ENCODE results near the gene ZNF792.
"Not testable (repeated sequence)": the region's sequence is repeated elsewhere in the genome, so short reads cannot be mapped to it uniquely, and the experiment has no call there.

ZNF792 gene

GRCh38 chr19:34998777-34999497 is 34.9 kb upstream of the ZNF792 start:
- no peak for DNase-seq

DNA sequence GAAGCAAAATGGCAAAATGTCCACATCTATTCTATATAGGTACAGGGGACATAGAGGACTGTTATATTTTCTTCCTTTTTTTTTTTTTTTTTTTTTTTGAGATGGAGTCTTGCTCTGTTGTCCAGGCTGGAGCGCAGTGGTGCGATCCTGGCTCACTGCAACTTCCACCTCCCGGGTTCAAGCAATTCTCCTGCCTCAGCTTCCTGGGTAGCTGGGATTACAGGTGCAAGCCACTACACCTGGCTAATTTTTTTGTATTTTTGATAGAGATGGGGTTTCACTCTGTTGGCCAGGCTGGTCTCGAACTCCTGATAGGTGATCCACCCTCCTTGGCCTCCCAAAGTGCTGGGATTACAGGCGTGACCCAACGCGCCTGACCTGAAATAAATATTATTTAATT is 34.2 kb upstream of the ZNF792 start:
- DNase-seq = not testable (repeated sequence)

GRCh38 chr19:34997071-34997617 is 33.1 kb upstream of the ZNF792 start:
- no peak for DNase-seq

- DNase-seq = no peak
Observed at GRCh38 chr19:34995551-34995950, 31.5 kb upstream of the ZNF792 start.

GRCh38 chr19:34994643-34995541 is 30.9 kb upstream of the ZNF792 start:
- no peak for DNase-seq

GRCh38 chr19:34994286-34994642 is 30.2 kb upstream of the ZNF792 start:
- DNase-seq = no peak

DNA sequence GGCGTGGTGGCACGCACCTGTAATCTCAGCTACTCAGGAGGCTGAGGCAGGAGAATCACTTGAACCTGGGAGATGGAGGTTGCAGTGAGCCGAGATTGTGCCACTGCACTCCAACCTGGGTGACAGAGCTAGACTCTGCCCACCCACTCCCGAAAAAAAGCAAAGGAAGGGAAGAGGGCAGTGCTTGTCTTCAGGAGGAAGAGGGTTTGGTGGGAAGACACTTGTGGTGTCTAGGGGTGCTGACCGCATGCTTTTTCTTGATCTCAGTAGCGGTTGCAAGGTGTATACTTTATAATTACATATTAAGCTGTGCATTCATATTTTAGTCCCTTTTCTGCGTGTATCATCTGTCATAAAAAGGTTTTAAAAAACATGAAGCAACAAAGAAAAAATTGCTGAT is 28.6 kb upstream of the ZNF792 start:
- not testable (repeated sequence) for DNase-seq

DNA sequence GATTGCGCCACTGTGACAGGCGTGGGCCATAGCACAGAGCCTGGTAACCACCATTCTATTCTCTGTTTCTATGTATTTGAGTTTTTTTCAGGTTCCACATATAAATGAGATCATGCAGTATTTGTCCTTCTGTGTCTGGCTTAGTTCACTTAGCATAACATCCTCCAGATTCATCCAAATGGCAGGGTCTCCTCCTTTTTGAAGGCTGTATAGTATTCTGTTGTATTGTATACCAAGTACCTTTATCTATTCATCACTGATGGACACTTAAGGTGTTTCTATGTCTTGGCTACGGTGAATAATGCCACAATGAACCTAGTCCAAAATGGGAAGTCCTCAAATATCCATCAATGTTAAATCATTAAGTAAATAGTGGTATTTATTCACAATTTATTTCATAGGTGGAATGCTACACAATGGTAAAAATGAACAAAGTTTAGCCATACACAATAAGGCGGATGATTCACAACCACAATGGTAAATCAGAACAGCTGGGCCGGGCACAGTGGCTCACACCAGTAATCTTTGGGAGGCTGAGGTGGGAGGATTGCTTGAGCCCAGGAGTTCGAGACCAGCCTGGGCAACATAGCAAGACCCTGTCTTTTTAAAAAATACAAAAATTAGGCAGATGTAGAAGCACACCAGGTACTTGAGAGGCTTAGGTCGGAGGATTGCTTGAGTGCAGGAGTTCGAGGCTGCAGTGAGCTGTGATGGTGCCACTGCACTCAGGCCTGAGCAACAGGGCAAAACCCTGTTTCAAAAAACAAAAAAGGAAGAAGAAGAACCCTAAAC is 27.7 kb upstream of the ZNF792 start:
- no peak for DNase-seq

DNA sequence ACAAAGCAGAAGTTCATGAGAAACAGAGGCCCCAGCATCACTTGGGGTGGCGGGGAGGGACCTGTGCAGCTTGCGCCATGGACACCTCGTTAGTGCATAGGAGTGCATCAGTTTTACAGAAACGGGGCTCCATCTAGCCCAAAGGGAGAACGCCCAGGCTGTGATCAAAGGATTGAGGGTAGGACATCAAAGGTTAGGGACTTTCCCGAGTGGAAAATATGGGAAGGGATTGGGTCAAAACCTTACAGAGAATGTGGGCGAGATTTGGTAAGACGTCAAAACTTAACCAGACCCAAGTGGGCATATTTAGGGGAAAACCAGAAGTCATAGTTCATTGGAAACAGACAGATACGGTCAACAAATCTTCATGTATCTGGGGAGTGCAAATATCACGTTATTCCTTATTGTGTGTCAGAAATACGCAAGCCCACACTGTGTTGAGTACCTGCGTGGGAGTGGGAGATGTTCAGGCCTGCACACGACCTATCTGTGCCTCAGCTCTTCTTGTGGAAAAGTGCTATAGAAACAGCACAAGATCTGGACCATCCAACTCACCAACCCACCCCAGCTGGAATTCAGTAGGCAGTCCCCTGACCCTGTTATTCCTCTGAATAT is 26.7 kb upstream of the ZNF792 start:
- no peak for DNase-seq

DNA sequence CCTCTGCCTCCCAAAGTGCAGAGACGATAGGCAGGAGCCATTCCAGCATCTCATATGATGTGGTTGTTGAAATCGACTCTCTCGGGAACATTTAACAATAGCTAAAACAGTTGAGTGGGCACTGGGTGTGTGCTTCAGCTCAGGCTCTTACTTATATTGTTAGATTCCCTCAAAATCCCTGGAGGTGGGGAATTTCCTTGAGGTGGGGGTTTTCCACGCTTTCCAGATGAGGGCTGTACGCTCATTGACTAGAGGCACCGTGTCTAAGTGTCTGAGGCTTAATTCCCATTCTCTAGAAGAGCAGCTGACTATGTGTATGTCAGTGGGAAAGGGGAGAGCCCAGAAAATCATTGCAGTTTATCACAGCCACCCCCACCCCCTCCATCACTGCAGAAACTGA is 25.3 kb upstream of the ZNF792 start:
- no peak for DNase-seq

- no peak for DNase-seq
Observed at GRCh38 chr19:34988119-34988518, 24.1 kb upstream of the ZNF792 start.

- peak; percentile 43 for DNase-seq
Observed at GRCh38 chr19:34985249-34986022, 21.4 kb upstream of the ZNF792 start.

- DNase-seq = no peak
Observed at GRCh38 chr19:34984287-34984686, 20.3 kb upstream of the ZNF792 start.

DNA sequence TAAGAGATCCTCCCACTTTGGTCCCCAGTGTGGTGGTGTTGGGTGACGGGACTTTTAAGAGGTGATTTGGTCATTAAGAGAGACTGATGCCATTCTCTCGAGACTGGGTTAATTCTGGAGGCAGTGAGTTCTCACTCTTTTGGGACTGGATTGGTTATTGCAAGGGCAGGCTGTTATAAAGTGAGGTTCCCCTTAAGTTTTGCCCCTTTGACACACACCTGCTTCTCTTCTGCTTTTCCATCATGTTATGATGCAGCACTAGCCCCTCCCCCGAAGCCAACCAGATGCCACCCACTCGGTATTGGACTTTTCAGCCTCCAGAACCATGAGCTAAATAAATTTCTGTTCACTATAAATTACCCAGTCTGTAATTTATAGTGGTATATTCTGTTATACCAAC is 19.8 kb upstream of the ZNF792 start:
- DNase-seq = no peak

DNA sequence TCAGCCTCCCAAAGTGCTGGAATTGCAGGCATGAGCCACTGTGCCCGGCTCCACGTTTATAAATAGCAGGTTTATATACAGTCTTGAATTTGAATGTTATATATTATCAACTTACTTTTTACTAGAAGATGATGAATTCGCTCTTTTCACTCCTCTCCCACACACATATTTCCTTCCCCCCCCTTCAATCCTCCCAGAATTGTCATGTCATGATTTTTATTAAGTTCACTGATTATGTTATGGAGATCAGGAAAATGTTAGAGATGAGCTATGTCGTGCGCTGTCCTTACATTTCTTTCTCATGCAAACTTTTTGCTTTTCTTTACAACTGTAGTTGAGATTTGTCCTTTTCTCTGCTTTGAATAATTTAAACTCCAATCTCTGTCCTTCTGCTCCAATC is 18.2 kb upstream of the ZNF792 start:
- no peak for DNase-seq

DNA sequence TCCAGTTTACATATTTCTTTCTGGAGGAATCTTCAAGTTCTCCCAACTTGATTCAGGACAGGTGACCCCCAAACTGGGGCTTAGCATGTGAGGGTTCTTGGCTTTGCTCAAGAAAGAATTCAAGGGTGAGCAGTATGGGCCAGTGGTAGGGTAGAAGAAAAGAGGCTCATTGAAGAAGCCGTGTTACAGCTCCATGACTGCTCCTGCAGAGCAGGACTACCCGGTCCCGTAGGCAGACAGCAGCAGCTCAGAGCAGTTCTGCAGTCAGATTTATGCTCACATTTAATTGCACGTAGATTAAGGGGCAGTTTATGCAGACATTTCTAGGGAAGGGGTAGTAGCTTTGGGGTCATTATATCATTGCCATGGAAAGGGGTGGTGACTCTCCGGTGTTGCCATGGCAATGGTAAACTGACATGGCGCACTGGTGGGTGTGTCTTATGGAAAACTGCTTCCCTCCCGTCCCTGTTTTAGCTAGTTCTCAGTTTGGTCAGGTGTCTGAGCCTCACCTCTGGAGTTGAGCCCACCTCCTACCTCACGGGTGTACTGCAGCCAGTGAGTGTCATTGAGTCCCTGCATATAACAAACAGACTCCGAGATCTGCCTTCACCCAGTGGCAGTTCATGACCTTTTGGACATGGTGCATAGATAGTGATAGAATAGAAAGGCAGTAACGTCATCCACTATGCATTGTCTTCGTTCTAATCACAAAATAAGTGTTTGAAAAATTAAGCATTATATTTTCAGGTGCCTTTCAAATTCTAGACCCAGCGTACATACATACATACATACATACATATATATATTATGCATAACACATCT is 16.0 kb upstream of the ZNF792 start:
- no peak for DNase-seq

- DNase-seq = no peak
Observed at GRCh38 chr19:34976611-34977010, 12.6 kb upstream of the ZNF792 start.

DNA sequence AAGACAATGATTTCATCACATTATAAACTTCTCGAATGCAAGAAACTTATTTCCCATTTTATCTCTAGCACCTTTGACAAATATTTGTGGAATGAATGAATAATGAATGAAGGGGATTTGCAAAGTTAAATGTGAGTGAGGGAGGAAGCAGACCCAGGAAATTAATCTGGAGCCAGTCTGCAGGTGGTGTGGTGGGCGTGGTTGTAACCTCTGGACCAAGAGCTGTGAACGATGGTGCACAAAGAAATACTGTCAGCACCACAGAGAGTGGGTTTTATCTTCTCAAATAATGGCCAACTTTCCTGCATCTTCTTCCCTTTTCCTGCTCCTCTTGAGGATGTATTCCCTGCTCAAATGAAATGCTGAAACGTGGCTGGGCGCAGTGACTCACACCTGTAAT is 11.0 kb upstream of the ZNF792 start:
- DNase-seq = no peak

DNA sequence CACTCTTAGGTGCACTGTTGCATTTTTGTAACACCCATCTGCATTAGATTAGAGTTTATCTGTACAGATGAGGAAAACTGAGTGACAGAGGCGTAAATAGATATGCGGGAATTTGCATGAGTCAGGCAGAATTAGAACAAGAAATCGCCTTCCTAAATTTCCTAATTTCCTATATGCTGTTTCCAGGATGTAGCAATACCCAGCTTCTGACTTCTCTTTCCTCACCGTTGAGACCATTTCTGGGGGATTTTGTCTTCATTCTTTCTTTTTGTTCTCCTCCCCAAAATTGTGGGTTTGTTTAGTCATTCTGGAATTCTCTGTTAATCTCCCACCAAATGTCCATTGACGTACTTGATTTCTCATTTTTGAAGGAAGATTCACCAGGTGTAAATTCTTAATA is 10.6 kb upstream of the ZNF792 start:
- no peak for DNase-seq

DNA sequence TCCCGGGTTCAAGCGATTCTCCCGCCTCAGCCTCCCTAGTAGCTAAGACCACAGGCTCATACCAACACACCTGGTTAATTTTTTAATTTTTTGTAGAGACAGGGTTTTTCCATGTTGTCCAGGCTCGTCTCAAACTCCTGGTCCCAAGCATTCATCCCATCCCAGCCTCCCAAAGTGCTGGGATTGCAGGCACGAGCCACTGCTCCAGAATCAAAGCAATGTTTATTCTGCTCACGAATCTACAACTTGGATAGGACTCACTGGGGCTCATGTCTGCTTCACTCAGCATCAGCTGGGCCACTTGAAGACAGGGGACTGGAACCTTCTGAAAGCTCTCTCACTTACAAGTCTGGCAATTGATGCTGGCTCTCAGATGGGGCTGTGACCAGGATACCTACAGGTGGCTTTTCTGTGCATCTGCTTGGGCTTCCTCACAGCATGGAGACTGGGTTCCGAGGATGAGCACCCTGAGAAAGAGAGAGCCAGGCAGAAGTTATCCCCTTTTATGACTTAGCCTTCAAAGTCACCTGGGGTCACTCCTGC is 8.2 kb upstream of the ZNF792 start:
- DNase-seq = no peak
